NT2/D1 (cell line): Measurements from ENCODE around the gene DTWD2.

Experiments used
- YY1 ChIP-seq: IDR thresholded peaks from 2 replicates; pipeline ENCODE4 v1.6.1; 2011; ENCODE audit not compliant: insufficient read length, insufficient read depth
- ZNF274 ChIP-seq: IDR thresholded peaks from 2 replicates; pipeline ENCODE4 v1.6.1; 2011; ENCODE audit warnings: mild to moderate bottlenecking, low read depth, low read length

- no peak for TF ChIP-seq ZNF274
- no peak for TF ChIP-seq YY1
Observed at GRCh38 chr5:118796081-118796480, 192.3 kb downstream of the DTWD2 start.
